Transverse colon (tissue), 4 donors: Measurements from ENCODE around the gene PHYHIPL.

Experiments used
- POLR2AphosphoS5 ChIP-seq, 3 donors: sonication (generic); formaldehyde crosslinking; IDR thresholded peaks; one replicate each; pipeline ENCODE4 v1.6.1; 2016; ENCODE audit warnings: antibody characterized with exemption in 3 of 3
- TF ChIP-seq, protein P1 (sequence below), 5 experiments: fragments of 200-600 bp in 3 of 5; fragments of 450-650 bp in 2 of 5; sonication (generic) in 3 of 5; IDR thresholded peaks; 1 replicate in 2 of 5; 2 replicates in 3 of 5; pipeline ENCODE4 v1.5.1; 2016 to 2017; ENCODE audit warnings: antibody characterized with exemption in 5 of 5, inconsistent platforms in 3 of 5, mild to moderate bottlenecking in 2 of 5, moderate library complexity in 1 of 5

DNA sequence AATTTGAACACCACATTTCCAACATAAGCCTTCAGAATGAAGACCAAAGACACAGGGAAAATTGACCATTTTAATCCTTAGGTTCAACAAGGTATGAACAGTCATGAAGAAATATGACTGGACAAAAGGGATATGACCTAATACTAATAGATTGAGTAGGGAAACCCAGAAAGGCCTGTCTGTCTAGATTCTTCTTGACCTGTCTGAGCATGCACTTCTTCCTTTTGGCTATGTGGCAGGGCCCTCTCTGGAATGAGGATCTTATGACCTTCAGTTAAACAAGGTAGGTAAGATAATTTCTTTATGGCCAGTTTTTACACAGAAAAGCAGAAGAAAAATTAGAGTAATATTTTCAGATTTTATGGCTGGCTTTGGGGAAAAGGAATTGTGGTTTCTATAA is 3.0 kb upstream of the PHYHIPL start:
- no peak for TF ChIP-seq POLR2AphosphoS5 (IDR thresholded peaks at IDR 0.05)
- TF ChIP-seq, protein P1, sequence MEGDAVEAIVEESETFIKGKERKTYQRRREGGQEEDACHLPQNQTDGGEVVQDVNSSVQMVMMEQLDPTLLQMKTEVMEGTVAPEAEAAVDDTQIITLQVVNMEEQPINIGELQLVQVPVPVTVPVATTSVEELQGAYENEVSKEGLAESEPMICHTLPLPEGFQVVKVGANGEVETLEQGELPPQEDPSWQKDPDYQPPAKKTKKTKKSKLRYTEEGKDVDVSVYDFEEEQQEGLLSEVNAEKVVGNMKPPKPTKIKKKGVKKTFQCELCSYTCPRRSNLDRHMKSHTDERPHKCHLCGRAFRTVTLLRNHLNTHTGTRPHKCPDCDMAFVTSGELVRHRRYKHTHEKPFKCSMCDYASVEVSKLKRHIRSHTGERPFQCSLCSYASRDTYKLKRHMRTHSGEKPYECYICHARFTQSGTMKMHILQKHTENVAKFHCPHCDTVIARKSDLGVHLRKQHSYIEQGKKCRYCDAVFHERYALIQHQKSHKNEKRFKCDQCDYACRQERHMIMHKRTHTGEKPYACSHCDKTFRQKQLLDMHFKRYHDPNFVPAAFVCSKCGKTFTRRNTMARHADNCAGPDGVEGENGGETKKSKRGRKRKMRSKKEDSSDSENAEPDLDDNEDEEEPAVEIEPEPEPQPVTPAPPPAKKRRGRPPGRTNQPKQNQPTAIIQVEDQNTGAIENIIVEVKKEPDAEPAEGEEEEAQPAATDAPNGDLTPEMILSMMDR (IDR thresholded peaks at IDR 0.05) = no peak
